Epithelial cell of proximal tubule (primary cell): Measurements from ENCODE around the gene MARVELD2. TPM values are rescaled to one million over a fixed set of nuclear protein-coding genes. Genes with fewer than 3 reads are reported as not detected.

Source experiments
- DNase-seq: peaks from one replicate; pipeline ENCODE4 v3.0.0-alpha.2; 2011; ENCODE audit warnings: low read depth
- H3K4me3 ChIP-seq: 2 replicates; pipeline ENCODE4 v1.5.1; 2011; ENCODE audit warnings: low read depth, mild to moderate bottlenecking, low read length
- total RNA-seq: library from RNA; depleted of rRNA; stranded (reverse); fragments of >200 nt; gene quantifications from 2 replicates; pipeline ENCODE4 v1.2.3, GENCODE V29; 2015
- TF ChIP-seq, protein P1 (sequence below): conservative IDR thresholded peaks from 2 replicates; pipeline ENCODE4 v1.5.1; 2012; ENCODE audit warnings: low read depth, mild to moderate bottlenecking, low read length

The MARVELD2 gene
- total RNA-seq, 1 donor from 2014 or later, result 13.1 TPM

DNA sequence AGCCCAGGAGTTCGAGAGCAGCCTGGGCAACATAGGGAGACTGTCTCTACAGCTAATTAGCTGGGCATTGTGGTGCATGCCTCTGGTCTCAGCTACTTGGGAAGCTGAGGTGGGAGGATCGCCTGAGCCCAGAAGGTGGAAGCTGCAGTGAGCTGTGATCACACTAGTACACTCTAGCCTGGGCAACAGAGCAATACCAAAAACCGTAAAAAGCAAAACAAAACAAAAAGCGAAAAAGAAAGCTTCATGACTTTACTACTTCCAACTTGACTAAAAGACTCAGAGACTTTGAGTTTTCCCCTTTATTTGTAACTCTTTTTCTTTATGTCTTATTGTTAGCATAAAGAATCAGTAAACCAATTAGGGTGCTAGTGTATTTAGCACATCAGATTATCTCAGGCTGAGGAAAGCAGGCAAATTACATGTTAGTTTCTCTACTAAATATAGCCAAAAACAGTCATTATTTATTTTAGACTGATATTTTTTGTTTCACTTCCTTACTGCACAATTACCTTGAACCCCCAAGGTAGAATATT, 39.9 kb upstream of the MARVELD2 start:
- no peak overlapping the region for H3K4me3 ChIP-seq
- TF ChIP-seq, protein P1, sequence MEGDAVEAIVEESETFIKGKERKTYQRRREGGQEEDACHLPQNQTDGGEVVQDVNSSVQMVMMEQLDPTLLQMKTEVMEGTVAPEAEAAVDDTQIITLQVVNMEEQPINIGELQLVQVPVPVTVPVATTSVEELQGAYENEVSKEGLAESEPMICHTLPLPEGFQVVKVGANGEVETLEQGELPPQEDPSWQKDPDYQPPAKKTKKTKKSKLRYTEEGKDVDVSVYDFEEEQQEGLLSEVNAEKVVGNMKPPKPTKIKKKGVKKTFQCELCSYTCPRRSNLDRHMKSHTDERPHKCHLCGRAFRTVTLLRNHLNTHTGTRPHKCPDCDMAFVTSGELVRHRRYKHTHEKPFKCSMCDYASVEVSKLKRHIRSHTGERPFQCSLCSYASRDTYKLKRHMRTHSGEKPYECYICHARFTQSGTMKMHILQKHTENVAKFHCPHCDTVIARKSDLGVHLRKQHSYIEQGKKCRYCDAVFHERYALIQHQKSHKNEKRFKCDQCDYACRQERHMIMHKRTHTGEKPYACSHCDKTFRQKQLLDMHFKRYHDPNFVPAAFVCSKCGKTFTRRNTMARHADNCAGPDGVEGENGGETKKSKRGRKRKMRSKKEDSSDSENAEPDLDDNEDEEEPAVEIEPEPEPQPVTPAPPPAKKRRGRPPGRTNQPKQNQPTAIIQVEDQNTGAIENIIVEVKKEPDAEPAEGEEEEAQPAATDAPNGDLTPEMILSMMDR, result no peak
- DNase-seq, result no peak

DNA sequence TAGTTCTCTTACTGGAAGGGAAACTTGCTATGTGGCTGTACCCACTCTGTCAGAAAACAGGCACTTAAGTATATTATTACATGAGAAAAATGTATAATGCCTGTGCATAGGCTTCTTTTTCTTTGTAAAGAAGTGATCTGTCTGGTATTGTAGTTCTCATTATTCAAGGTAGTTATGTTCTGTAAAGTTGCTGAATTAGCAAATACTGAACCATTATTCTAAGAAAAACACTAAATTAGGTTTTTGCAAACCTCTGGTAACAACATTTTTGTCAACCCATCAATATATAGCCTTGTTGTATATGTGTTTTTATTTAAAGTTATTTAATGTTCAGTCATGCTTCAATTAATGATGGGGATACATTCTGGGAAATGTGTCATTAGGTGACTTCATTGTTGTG, 36.5 kb upstream of the MARVELD2 start:
- DNase-seq, result no peak
- TF ChIP-seq, protein P1, result no peak
- H3K4me3 ChIP-seq, result no peak overlapping the region

DNA sequence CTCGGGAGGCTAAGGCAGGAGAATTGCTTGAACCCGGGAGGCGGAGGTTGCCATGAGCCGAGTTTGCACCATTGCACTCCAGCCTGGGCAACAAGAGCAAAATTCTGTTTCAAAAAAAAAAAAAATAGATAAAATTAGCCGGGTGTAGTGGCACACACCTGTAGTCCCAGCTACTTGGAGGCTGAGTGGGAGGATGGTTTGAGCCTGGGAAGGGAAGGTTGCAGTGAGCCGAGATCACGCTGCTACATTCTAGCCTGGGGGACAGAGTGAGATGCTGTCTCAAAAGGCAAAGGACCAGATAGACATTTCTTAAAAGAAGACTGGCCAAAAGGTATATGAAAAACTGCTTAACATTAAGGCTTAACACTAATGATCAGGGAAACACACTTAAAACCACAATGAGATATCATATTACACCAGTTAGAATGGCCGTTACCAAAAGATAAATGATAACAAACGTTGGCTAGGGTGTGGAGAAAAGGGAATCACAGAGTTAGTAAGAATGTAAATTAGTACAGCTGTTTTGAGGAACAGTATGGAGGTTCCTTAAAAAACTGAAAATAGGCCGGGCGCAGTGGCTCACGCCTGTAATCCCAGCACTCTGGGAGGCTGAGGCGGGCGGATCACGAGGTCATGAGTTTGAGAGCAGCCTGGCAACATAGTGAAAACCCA, 10.1 kb upstream of the MARVELD2 start:
- no peak overlapping the region for H3K4me3 ChIP-seq
- TF ChIP-seq, protein P1, result no peak
- DNase-seq, result no peak

DNA sequence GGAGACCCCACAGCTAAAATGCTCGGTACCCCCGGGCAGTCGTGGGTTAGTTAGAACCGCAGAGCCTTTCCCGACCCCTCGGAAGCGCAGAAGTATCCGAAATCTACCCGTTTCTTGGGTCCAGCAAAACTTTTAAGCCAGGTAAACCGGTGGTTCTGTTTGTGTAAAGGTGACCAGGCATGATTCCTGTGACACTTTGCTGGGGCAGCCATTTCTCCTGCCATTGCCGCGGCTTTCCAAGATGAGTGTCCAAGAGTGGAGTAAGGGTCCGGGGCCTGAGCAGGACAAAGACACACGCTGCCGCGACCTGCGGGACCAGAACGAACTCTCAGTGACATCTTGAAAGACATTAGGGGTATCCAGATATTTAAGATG, 655 bp downstream of the MARVELD2 start:
- DNase-seq, result no peak
- TF ChIP-seq, protein P1, result no peak
- H3K4me3 ChIP-seq, result peak overlapping the region; percentile 96

DNA sequence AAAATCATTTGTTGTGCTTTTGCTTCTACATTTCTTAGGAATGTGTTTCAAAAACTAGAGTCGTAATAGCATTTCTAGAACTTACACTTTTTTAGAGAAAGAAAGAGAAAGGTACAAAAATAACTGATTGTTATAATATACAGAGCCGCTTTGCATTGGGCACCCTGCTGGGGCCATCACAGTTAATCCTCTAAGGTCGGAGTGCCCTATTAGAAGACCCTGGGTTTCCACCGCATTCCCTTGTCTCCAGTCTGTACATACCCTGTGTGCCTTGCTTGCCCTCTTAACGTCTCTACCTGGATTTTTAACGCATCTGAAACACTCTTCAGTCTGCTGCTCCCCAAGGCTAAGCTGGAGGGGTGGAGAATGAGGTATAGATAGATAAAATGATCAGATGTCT, 1.3 kb downstream of the MARVELD2 start:
- no peak for DNase-seq
- TF ChIP-seq, protein P1, result no peak
- H3K4me3 ChIP-seq, result peak overlapping the region; percentile 96

DNA sequence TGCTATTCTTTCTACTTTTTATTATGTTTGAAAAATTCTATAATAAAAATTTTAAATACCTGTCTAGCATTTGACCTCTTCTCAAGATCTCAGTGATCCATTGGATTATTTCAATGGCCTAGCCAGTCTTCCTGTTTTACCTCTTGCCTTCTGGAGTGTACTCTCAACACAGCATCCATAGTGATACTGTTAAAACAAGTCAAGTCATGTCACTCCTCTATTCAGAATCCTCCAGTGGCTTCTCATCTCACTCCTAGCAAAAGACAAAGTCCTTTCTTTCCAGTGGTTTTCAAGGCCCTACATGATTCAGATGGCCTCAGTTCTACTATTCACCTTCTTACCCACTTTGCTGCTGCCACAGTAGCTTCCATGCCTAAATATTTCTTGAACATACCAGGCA, 1.8 kb downstream of the MARVELD2 start:
- DNase-seq, result no peak
- TF ChIP-seq, protein P1, result no peak
- no peak overlapping the region for H3K4me3 ChIP-seq

DNA sequence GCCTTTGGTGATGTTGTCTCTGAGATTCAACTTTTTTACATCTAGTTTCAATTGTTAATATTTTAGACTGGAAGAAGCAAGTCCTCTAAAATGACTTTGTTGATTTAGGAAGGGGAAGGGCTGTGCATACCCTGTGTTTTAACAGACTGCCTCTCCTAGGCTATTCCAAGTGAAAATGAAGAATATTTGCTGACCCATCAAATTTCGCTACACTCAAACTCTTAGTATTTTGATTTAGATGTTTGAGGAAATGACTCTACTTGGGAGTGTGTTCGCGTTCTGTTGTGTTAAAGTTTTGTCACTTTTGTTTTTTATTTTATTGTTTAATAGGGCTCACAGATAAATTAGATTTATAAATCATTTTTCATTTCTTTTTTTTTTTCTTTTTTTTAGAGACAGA, 3.6 kb downstream of the MARVELD2 start:
- TF ChIP-seq, protein P1, result no peak
- DNase-seq, result no peak
- no peak overlapping the region for H3K4me3 ChIP-seq
